Measurements from ENCODE around the gene TRDMT1.
A peak's percentile ranks its signal among the peaks of the same experiment; 100 is the strongest.

Gene TRDMT1

GRCh38 chr10:17112566-17112965 lies 88.9 kb downstream of the TRDMT1 start:
- Mint-ChIP-seq H3K27me3 (ENCODE audit: low read depth) (peaks cover 4% of the 10 kb centered on the region), H3K36me3 (ENCODE audit: low read depth) (peaks cover 4% of the 10 kb centered on the region), H3K4me3 (no peak overlapping the region), H3K27ac (no peak overlapping the region), H3K9me3 (no peaks in the 10 kb centered on the region), H3K4me1 (peaks cover 9% of the 10 kb centered on the region)
- TF ChIP-seq CTCF (IDR thresholded peaks at IDR 0.05; ENCODE audit: unreplicated experiment in 3 of 3), result no peak

DNA sequence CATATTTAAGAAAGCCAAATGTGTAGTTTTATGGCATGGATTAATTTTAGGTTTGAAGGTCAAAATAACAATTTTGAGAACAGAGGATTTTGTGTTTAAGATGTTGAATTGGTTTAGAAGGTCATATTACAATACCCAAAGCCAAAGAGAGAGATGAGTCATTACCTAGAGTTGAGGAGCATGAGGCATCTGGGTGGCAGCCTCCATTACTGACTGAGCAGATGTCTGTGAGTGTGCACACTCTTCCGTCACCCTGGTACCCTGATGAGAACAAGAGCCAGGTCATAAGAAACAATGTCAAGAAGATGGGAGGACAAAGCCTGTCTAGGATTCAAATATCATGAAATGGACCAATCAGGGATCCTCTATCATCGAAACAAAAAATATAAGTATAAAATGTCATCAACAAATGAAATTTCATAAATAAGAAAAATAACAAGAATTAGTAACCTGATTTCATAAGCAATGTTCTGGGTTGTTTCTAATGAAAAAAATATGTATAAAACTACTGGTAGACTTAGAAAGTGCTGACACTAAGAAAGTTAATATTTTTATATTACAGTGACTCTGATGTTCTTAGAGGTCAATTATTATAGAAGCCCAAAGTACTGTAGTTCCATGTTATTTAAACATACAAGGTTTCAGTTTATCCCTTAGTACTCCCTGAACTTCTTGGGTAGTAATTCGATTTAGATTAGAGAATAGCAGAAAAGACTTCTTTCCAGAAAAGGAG lies 91.8 kb downstream of the TRDMT1 start:
- peaks cover 4% of the 10 kb centered on the region for H3K36me3 Mint-ChIP-seq (ENCODE audit: low read depth)
- H3K27ac Mint-ChIP-seq, result no peak overlapping the region
- TF ChIP-seq CTCF (IDR thresholded peaks at IDR 0.05; ENCODE audit: unreplicated experiment in 3 of 3), result no peak
- H3K9me3 Mint-ChIP-seq, result no peaks in the 10 kb centered on the region
- no peak overlapping the region for H3K4me3 Mint-ChIP-seq
- no peaks in the 10 kb centered on the region for H3K27me3 Mint-ChIP-seq (ENCODE audit: low read depth)
- H3K4me1 Mint-ChIP-seq, result peaks cover 9% of the 10 kb centered on the region

- peaks cover 4% of the 10 kb centered on the region for H3K36me3 Mint-ChIP-seq (ENCODE audit: low read depth)
- H3K27me3 Mint-ChIP-seq (ENCODE audit: low read depth), result no peaks in the 10 kb centered on the region
- peaks cover 4% of the 10 kb centered on the region for H3K4me1 Mint-ChIP-seq
- no peak overlapping the region for H3K4me3 Mint-ChIP-seq
- H3K9me3 Mint-ChIP-seq, result no peaks in the 10 kb centered on the region
- H3K27ac Mint-ChIP-seq, result no peak overlapping the region
- no peak for TF ChIP-seq CTCF (IDR thresholded peaks at IDR 0.05; ENCODE audit: unreplicated experiment in 3 of 3)
Measured at GRCh38 chr10:17109046-17109445, 92.4 kb downstream of the TRDMT1 start.

- Mint-ChIP-seq H3K4me1 (no peaks in the 10 kb centered on the region), H3K36me3 (ENCODE audit: low read depth) (peaks cover 4% of the 10 kb centered on the region), H3K27me3 (ENCODE audit: low read depth) (no peaks in the 10 kb centered on the region), H3K27ac (no peak overlapping the region), H3K9me3 (no peaks in the 10 kb centered on the region), H3K4me3 (no peak overlapping the region)
- TF ChIP-seq CTCF (IDR thresholded peaks at IDR 0.05; ENCODE audit: unreplicated experiment in 3 of 3), result no peak
Measured at GRCh38 chr10:17106991-17107390, 94.5 kb downstream of the TRDMT1 start.

- peak overlapping the region in 1 of 3 experiments; percentile 9 for H3K4me3 Mint-ChIP-seq
- H3K36me3 Mint-ChIP-seq (ENCODE audit: low read depth), result peaks cover 3% of the 10 kb centered on the region
- peaks cover 4% of the 10 kb centered on the region for H3K4me1 Mint-ChIP-seq
- no peaks in the 10 kb centered on the region for H3K27me3 Mint-ChIP-seq (ENCODE audit: low read depth)
- peaks cover 3% of the 10 kb centered on the region for H3K9me3 Mint-ChIP-seq
- TF ChIP-seq CTCF (IDR thresholded peaks at IDR 0.05; ENCODE audit: unreplicated experiment in 3 of 3), result no peak
- peak overlapping the region; percentile 75 to 94 (median 77) for H3K27ac Mint-ChIP-seq
Measured at GRCh38 chr10:17101910-17102266, 99.6 kb downstream of the TRDMT1 start.
